Body of pancreas (tissue), 4 donors: ENCODE results near the gene ROMO1.
"Not testable (repeated sequence)": the region's sequence is repeated elsewhere in the genome, so short reads cannot be mapped to it uniquely, and the experiment has no call there.

Experiments
- CTCF ChIP-seq, 7 experiments: fragments of 450-650 bp in 4 of 7; fragments of 200-600 bp in 3 of 7; sonication (generic) in 3 of 7; IDR thresholded peaks; one replicate each; pipeline ENCODE4 v1.5.1; 2016 to 2019; ENCODE audit warnings: antibody characterized with exemption in 7 of 7
- POLR2A ChIP-seq, 3 donors: fragments of 450-650 bp; IDR thresholded peaks; one replicate each; pipeline ENCODE4 v1.6.1; 2016; ENCODE audit warnings: antibody characterized with exemption in 3 of 3, mild to moderate bottlenecking in 2 of 3

DNA sequence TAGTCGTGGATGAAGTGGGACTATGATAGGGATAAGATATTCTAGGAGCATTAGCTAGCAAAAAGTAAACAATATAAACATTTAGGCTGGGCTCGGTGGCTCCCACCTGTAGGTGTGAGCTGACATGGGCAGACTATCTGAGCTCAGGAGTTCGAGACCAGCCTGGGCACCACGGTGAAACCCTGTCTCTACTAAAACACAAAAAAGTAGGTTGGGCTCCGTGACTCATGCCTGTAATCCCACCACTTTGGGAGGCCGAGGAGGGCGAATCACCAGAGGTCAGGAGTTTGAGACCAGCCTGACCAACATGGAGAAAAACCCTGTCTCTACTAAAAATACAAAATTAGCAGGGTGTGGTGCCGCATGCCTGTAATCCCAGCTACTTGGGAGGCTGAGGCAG, 19.1 kb downstream of the ROMO1 start:
- TF ChIP-seq POLR2A, CTCF (IDR thresholded peaks at IDR 0.05): not testable (repeated sequence)
